ENCODE measurements around the gene CRHR1. TPM values are rescaled to one million over a fixed set of nuclear protein-coding genes. Genes with fewer than 3 reads are reported as not detected.

CRHR1 gene
- polyA plus RNA-seq, 1 donor (not counting 4 experiments of a cell fraction or from before 2014, with no cell fraction given): not detected

DNA sequence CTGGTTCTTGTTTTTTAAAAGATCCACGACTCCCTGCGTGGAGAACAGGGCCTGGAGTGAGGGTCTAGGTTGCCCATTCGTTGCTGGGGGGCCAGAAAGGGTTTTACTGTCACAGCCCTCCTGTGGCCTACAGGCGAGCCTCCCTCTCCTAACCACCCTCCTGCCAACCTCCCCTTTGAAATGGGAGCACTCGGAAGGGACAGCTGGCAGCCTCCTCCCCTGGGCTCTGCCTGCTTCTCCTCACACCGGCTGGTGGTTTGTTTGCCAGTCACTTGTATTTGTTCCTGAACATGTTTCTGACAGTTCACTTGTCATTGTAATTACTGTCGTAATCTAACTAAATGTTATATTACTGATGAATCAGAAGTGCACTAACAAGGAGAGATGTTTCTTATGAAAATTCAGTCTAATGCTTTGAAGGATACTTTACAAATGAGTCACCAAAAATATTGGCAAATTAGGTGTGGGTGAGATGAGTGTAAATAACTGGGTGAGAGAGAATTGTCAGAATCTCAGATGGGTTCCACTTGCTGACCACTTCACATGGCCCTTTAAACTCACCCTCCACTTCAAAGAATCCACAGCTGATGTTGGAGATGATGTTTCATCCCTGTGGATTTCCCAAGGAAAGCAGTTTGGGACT is 57.9 kb downstream of the CRHR1 start:
- FAIRE-seq (no peak), DNase-seq (ENCODE audit: low read depth, low spot score) (no peak)
- dilution Hi-C loops (cut with MboI; ENCODE audit: extremely low pct_ligation_motif_present, low sequenced_read_pairs): no loop called here
- Histone ChIP-seq H3K27me3 (ENCODE audit: control insufficient read depth, extremely low read depth, insufficient read depth, low read length) (no peaks in the 10 kb centered on the region), H4K20me1 (ENCODE audit: control insufficient read depth, extremely low read depth, insufficient read depth, low read length) (no peaks in the 10 kb centered on the region), H3K79me2 (ENCODE audit: control insufficient read depth, insufficient read depth, low read length) (no peaks in the 10 kb centered on the region), H2AFZ (ENCODE audit: control insufficient read depth, low read length) (no peak overlapping the region), H3K9ac (ENCODE audit: control insufficient read depth, extremely low read depth, insufficient read depth, low read length) (no peak overlapping the region), H3K9me1 (ENCODE audit: control insufficient read depth, extremely low read depth, insufficient read depth, low read length) (no peaks in the 10 kb centered on the region), H3K4me3 (ENCODE audit: control insufficient read depth in 2 of 3, extremely low read depth in 1 of 3, insufficient read depth in 2 of 3, low read depth in 1 of 3, low read length in 3 of 3) (no peak overlapping the region), H3K36me3 (ENCODE audit: control insufficient read depth in 2 of 2, extremely low read depth in 1 of 2, insufficient read depth in 2 of 2, low read length in 2 of 2) (no peaks in the 10 kb centered on the region), H3K9me3 (ENCODE audit: control insufficient read depth, low read depth, low read length) (no peaks in the 10 kb centered on the region), H3K4me2 (ENCODE audit: control insufficient read depth, extremely low read depth, insufficient read depth, low read depth, low read length) (no peak overlapping the region), H3K4me1 (ENCODE audit: control insufficient read depth, extremely low read depth, insufficient read depth, low read length) (no peaks in the 10 kb centered on the region), H3K27ac (ENCODE audit: control insufficient read depth, insufficient read depth, low read length) (no peak overlapping the region)
- no peak for TF ChIP-seq CTCF (optimal IDR thresholded peaks at IDR 0.05 in 1 of 3, IDR thresholded peaks at IDR 0.05 in 1 of 3, conservative IDR thresholded peaks at IDR 0.05 in 1 of 3; ENCODE audit: extremely low read depth in 1 of 3, insufficient read depth in 2 of 3, low read length in 3 of 3)

DNA sequence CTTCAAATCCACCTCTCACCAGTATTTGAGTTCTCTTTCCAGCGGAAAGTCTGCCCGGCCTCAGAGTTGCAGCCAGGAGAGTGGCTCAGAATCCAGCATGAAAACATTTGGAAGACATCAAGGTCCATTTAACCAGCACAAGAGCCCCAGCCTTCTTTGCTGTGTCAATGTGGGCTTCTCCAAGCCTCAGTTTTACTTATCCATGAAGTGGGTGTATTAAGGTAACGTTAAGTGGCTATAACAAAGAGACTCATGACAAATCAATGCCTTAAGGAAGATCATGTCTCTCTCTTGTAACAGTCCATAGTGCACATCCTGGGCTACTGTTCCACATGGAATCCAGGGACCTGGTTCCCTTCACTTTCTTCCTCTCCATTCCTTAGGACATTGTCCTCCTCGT is 59.6 kb downstream of the CRHR1 start:
- no peaks in the 10 kb centered on the region for H3K9me3 ChIP-seq (ENCODE audit: control insufficient read depth, low read depth, low read length)
- no peaks in the 10 kb centered on the region for H3K79me2 ChIP-seq (ENCODE audit: control insufficient read depth, insufficient read depth, low read length)
- no peaks in the 10 kb centered on the region for H3K27me3 ChIP-seq (ENCODE audit: control insufficient read depth, extremely low read depth, insufficient read depth, low read length)
- dilution Hi-C loops (cut with MboI; ENCODE audit: extremely low pct_ligation_motif_present, low sequenced_read_pairs): no loop called here
- no peak for DNase-seq (ENCODE audit: low read depth, low spot score)
- no peak overlapping the region for H3K27ac ChIP-seq (ENCODE audit: control insufficient read depth, insufficient read depth, low read length)
- no peak overlapping the region for H3K4me3 ChIP-seq (ENCODE audit: control insufficient read depth in 2 of 3, extremely low read depth in 1 of 3, insufficient read depth in 2 of 3, low read depth in 1 of 3, low read length in 3 of 3)
- H3K9me1 ChIP-seq (ENCODE audit: control insufficient read depth, extremely low read depth, insufficient read depth, low read length): no peaks in the 10 kb centered on the region
- TF ChIP-seq EZH2 (IDR thresholded peaks at IDR 0.05; ENCODE audit: low read length) (no peak), CTCF (optimal IDR thresholded peaks at IDR 0.05 in 1 of 3, IDR thresholded peaks at IDR 0.05 in 1 of 3, conservative IDR thresholded peaks at IDR 0.05 in 1 of 3; ENCODE audit: extremely low read depth in 1 of 3, insufficient read depth in 2 of 3, low read length in 3 of 3) (no peak)
- H4K20me1 ChIP-seq (ENCODE audit: control insufficient read depth, extremely low read depth, insufficient read depth, low read length): no peaks in the 10 kb centered on the region
- no peaks in the 10 kb centered on the region for H3K36me3 ChIP-seq (ENCODE audit: control insufficient read depth in 2 of 2, extremely low read depth in 1 of 2, insufficient read depth in 2 of 2, low read length in 2 of 2)
- H2AFZ ChIP-seq (ENCODE audit: control insufficient read depth, low read length): no peak overlapping the region
- H3K4me1 ChIP-seq (ENCODE audit: control insufficient read depth, extremely low read depth, insufficient read depth, low read length): no peaks in the 10 kb centered on the region
- no peak overlapping the region for H3K9ac ChIP-seq (ENCODE audit: control insufficient read depth, extremely low read depth, insufficient read depth, low read length)
- no peak for FAIRE-seq
- no peak overlapping the region for H3K4me2 ChIP-seq (ENCODE audit: control insufficient read depth, extremely low read depth, insufficient read depth, low read depth, low read length)

Measured in keratinocyte (primary cell).